CD4-positive, alpha-beta T cell (primary cell): Measurements from ENCODE around the gene SAMD9L. TPM values are rescaled to one million over a fixed set of nuclear protein-coding genes. Genes with fewer than 3 reads are reported as not detected.

Experiments used
- ATAC-seq: fragments of 200-7000 bp; cut with Tn5 transposase; one replicate; pipeline ENCODE4 v1.10.0; 2022; ENCODE audit warnings: mild to moderate bottlenecking; ENCODE audit not compliant: poor library complexity
- CTCF ChIA-PET: fragments of 350-600 bp; sonication (Branson Sonifier 250); formaldehyde crosslinking; loops from one replicate; lab custom pipeline; 2021; ENCODE audit warnings: antibody characterized with exemption, inconsistent platforms; lab: Charles Lee
- POLR2A ChIA-PET: fragments of 350-600 bp; sonication (Branson Sonifier 250); formaldehyde crosslinking; loops from one replicate; lab custom pipeline; 2021; ENCODE audit warnings: antibody characterized with exemption, inconsistent platforms; lab: Charles Lee
- DNase-seq, 14 experiments: peaks; one replicate each; pipeline ENCODE4 v3.0.0-alpha.2; 2013 to 2020; ENCODE audit warnings: mixed read lengths in 2 of 14
- H3K27ac ChIP-seq, 2 donors: one replicate each; pipeline versions ENCODE4 v1.5.1 to v1.7.0; 2013; ENCODE audit warnings: low read length in 2 of 2, low read depth in 1 of 2, mild to moderate bottlenecking in 1 of 2
- H3K27me3 ChIP-seq, 2 experiments: 1 replicate in 1 of 2; 2 replicates in 1 of 2; pipeline versions ENCODE4 v1.6.1 to v1.7.0; 2013; ENCODE audit warnings: low read length in 2 of 2, control low read depth in 1 of 2, mild to moderate bottlenecking in 1 of 2, moderate library complexity in 1 of 2; ENCODE audit not compliant: insufficient read depth in 2 of 2, control insufficient read depth in 1 of 2
- H3K36me3 ChIP-seq: one replicate; pipeline ENCODE4 v1.6.1; 2013; ENCODE audit warnings: low read length, control low read depth; ENCODE audit not compliant: insufficient read depth
- H3K4me1 ChIP-seq: one replicate; pipeline ENCODE4 v1.6.1; 2013; ENCODE audit warnings: low read length, control low read depth; ENCODE audit not compliant: insufficient read depth
- H3K4me3 ChIP-seq: one replicate; pipeline ENCODE4 v1.5.1; 2013; ENCODE audit warnings: mild to moderate bottlenecking, low read length, moderate library complexity
- H3K9me3 ChIP-seq, 2 experiments: 1 replicate in 1 of 2; 2 replicates in 1 of 2; pipeline versions ENCODE4 v1.6.1 to v1.7.0; 2013; ENCODE audit warnings: low read length in 2 of 2, mild to moderate bottlenecking in 2 of 2, control low read depth in 1 of 2, moderate library complexity in 1 of 2; ENCODE audit not compliant: control insufficient read depth in 1 of 2, insufficient read depth in 1 of 2
- H3K27ac Mint-ChIP-seq: one replicate; pipeline ENCODE4 v1.8.0; 2020; ENCODE audit warnings: mixed read lengths
- H3K27me3 Mint-ChIP-seq: one replicate; pipeline ENCODE4 v1.8.0; 2021; ENCODE audit warnings: mixed read lengths
- H3K36me3 Mint-ChIP-seq: one replicate; pipeline ENCODE4 v1.8.0; 2021; ENCODE audit warnings: low read depth, mixed read lengths
- H3K4me1 Mint-ChIP-seq: one replicate; pipeline ENCODE4 v1.8.0; 2021; ENCODE audit warnings: low read depth, mixed read lengths
- H3K4me3 Mint-ChIP-seq: one replicate; pipeline ENCODE4 v1.8.0; 2020; ENCODE audit warnings: mild to moderate bottlenecking, mixed read lengths
- H3K9me3 Mint-ChIP-seq: one replicate; pipeline ENCODE4 v1.8.0; 2020; ENCODE audit warnings: mixed read lengths
- CTCF ChIP-seq: fragments of 200-600 bp; IDR thresholded peaks from one replicate; pipeline ENCODE4 v1.8.0; 2022; ENCODE audit warnings: antibody characterized with exemption, mild to moderate bottlenecking
- intact Hi-C, 2 experiments: fragments of 100-400 bp; cut with DNase I in 1 of 2; cut with micrococcal nuclease in 1 of 2; formaldehyde crosslinking; loops; one replicate each; pipeline versions ENCODE4 v1.15.1 to v1.9.0; 2023 to 2025; cut with DNase I, micrococcal nuclease
- total RNA-seq, 174 experiments: library from RNA in 2 of 174; stranded (reverse) in 2 of 174; gene quantifications; one replicate each; pipeline ENCODE4 v1.2.3 and lab custom pipeline; 2021 to 2026

SAMD9L gene
- total RNA-seq, 2 experiments from 2014 or later = 7.9 to 8.5 TPM

- Histone ChIP-seq H3K9me3 (peaks cover 12 to 18% of the 10 kb centered on the region in 2 experiments), H3K36me3 (no peaks in the 10 kb centered on the region), H3K27me3 (no peaks in the 10 kb centered on the region), H3K4me1 (no peaks in the 10 kb centered on the region), H3K4me3 (no peak overlapping the region), H3K27ac (no peak overlapping the region)
- Mint-ChIP-seq H3K36me3 (no peaks in the 10 kb centered on the region), H3K27ac (no peak overlapping the region), H3K27me3 (peaks cover 34% of the 10 kb centered on the region), H3K9me3 (peaks cover 18% of the 10 kb centered on the region), H3K4me3 (no peak overlapping the region), H3K4me1 (no peaks in the 10 kb centered on the region)
- intact Hi-C loops = loop anchor here in 1 of 2 experiments (10.0 kb wide), 1 partner anchor 1262 kb away; no protein-coding TSS in a partner anchor
- no peak for DNase-seq
- no peak for TF ChIP-seq CTCF
- ChIA-PET POLR2A (no interaction called here), CTCF (no interaction called here)
- no peak for ATAC-seq
These were observed 24.5 kb upstream of the SAMD9L start for GRCh38 chr7:93172683-93173082.

- no peak overlapping the region for H3K27ac Mint-ChIP-seq
- H3K36me3 ChIP-seq = no peaks in the 10 kb centered on the region
- DNase-seq = no peak
- CTCF ChIA-PET = no interaction called here
- H3K27me3 Mint-ChIP-seq = peaks cover 26% of the 10 kb centered on the region
- H3K9me3 Mint-ChIP-seq = peaks cover 18% of the 10 kb centered on the region
- POLR2A ChIA-PET = no interaction called here
- intact Hi-C loops = loop anchor here in 1 of 2 experiments (10.0 kb wide), 1 partner anchor 1263 kb away; no protein-coding TSS in a partner anchor
- no peaks in the 10 kb centered on the region for H3K27me3 ChIP-seq
- no peaks in the 10 kb centered on the region for H3K4me1 ChIP-seq
- ATAC-seq = no peak
- H3K9me3 ChIP-seq = peaks cover 12 to 18% of the 10 kb centered on the region in 2 experiments
- no peak for TF ChIP-seq CTCF
- no peak overlapping the region for H3K4me3 Mint-ChIP-seq
- H3K4me1 Mint-ChIP-seq = no peaks in the 10 kb centered on the region
- H3K4me3 ChIP-seq = no peak overlapping the region
- H3K36me3 Mint-ChIP-seq = no peaks in the 10 kb centered on the region
- no peak overlapping the region for H3K27ac ChIP-seq
These were observed 23.5 kb upstream of the SAMD9L start for GRCh38 chr7:93171606-93172226.

GRCh38 chr7:93165447-93165846 is 17.3 kb upstream of the SAMD9L start:
- Mint-ChIP-seq H3K36me3 (no peaks in the 10 kb centered on the region), H3K9me3 (peaks cover 10% of the 10 kb centered on the region), H3K27ac (no peak overlapping the region), H3K4me1 (peaks cover 11% of the 10 kb centered on the region), H3K4me3 (no peak overlapping the region), H3K27me3 (no peaks in the 10 kb centered on the region)
- H3K4me3 ChIP-seq = no peak overlapping the region
- H3K27ac ChIP-seq = peak overlapping the region in 1 of 2 donors; percentile 35
- intact Hi-C loops = no loop called here
- DNase-seq (peak in 3 of 14 experiments; percentile 41 to 66 (median 51)), ATAC-seq (peak; percentile 34)
- H3K9me3 ChIP-seq = peaks cover 0 to 16% of the 10 kb centered on the region in 2 experiments
- POLR2A ChIA-PET = no interaction called here
- H3K27me3 ChIP-seq = no peaks in the 10 kb centered on the region
- H3K4me1 ChIP-seq = no peaks in the 10 kb centered on the region
- no peak for TF ChIP-seq CTCF
- CTCF ChIA-PET = no interaction called here
- no peaks in the 10 kb centered on the region for H3K36me3 ChIP-seq
